ENCODE results near the gene CDHR2. TPM values are rescaled to one million over a fixed set of nuclear protein-coding genes. Genes with fewer than 3 reads are reported as not detected.

CDHR2 gene
- total and polyA plus RNA-seq, 3 donors from 2014 or later: 32.0 to 60.5 (median 39.8) TPM

GRCh38 chr5:176630681-176631222 is 81.6 kb downstream of the CDHR2 start:
- TF ChIP-seq POLR2A (IDR thresholded peaks at IDR 0.05) (no peak), CTCF (IDR thresholded peaks at IDR 0.05) (no peak)
- H3K27me3 ChIP-seq: no peaks in the 10 kb centered on the region

GRCh38 chr5:176631383-176632200 is 82.5 kb downstream of the CDHR2 start:
- intact Hi-C loops (cut with DNase I; ENCODE audit: low total_unique reads): loop anchor here (10.0 kb wide), 1 partner anchor 87 kb away; the partner anchor contains the start of gene CDHR2
- DNase-seq: no peak
- no peaks in the 10 kb centered on the region for H3K9me3 ChIP-seq
- no peaks in the 10 kb centered on the region for H3K36me3 ChIP-seq (ENCODE audit: low read depth, missing control alignments)
- H3K4me1 ChIP-seq: peaks cover 9% of the 10 kb centered on the region
- TF ChIP-seq CTCF (IDR thresholded peaks at IDR 0.05) (no peak), POLR2A (IDR thresholded peaks at IDR 0.05) (no peak)
- no peaks in the 10 kb centered on the region for H3K27me3 ChIP-seq
- H3K27ac ChIP-seq: no peak overlapping the region
- WGBS, 2 donors: 73 to 87% methylated on average over 7 of the region's 7 CpGs
- H3K4me3 ChIP-seq: no peak overlapping the region

More at GRCh38 chr5:176630681-176631222, 81.6 kb downstream of the CDHR2 start:
- H3K4me3 ChIP-seq: peak overlapping the region; percentile 26 to 52
- H3K36me3 ChIP-seq (ENCODE audit: low read depth, missing control alignments): no peaks in the 10 kb centered on the region
- WGBS, 2 donors: 6 to 7% methylated on average over 20 of the region's 20 CpGs
- H3K9me3 ChIP-seq: no peaks in the 10 kb centered on the region
- intact Hi-C loops (cut with DNase I; ENCODE audit: low total_unique reads): loop anchor here (10.0 kb wide), 1 partner anchor 86 kb away; the partner anchor contains the start of gene CDHR2
- no peak for DNase-seq
- no peak overlapping the region for H3K27ac ChIP-seq
- H3K4me1 ChIP-seq: peaks cover 9% of the 10 kb centered on the region

- no peaks in the 10 kb centered on the region for H3K27me3 ChIP-seq
- intact Hi-C loops (cut with DNase I; ENCODE audit: low total_unique reads): loop anchor here (10.0 kb wide), 1 partner anchor 88 kb away; the partner anchor contains the start of gene CDHR2
- 76 to 84% methylated on average over 2 of the region's 2 CpGs for WGBS, 2 donors
- H3K36me3 ChIP-seq (ENCODE audit: low read depth, missing control alignments): no peaks in the 10 kb centered on the region
- no peak overlapping the region for H3K4me3 ChIP-seq
- H3K27ac ChIP-seq: no peak overlapping the region
- TF ChIP-seq POLR2A (IDR thresholded peaks at IDR 0.05) (no peak), CTCF (IDR thresholded peaks at IDR 0.05) (no peak)
- DNase-seq: no peak
- H3K9me3 ChIP-seq: no peaks in the 10 kb centered on the region
- peaks cover 9% of the 10 kb centered on the region for H3K4me1 ChIP-seq
Observed at GRCh38 chr5:176632745-176633144, 83.6 kb downstream of the CDHR2 start.

GRCh38 chr5:176633598-176633997 is 84.5 kb downstream of the CDHR2 start:
- intact Hi-C loops (cut with DNase I; ENCODE audit: low total_unique reads): loop anchor here (10.0 kb wide), 1 partner anchor 89 kb away; the partner anchor contains the start of gene CDHR2
- Histone ChIP-seq H3K4me3 (no peak overlapping the region), H3K27ac (no peak overlapping the region), H3K9me3 (no peaks in the 10 kb centered on the region), H3K4me1 (peaks cover 9% of the 10 kb centered on the region), H3K36me3 (ENCODE audit: low read depth, missing control alignments) (no peaks in the 10 kb centered on the region), H3K27me3 (no peaks in the 10 kb centered on the region)
- TF ChIP-seq POLR2A (IDR thresholded peaks at IDR 0.05): no peak
- TF ChIP-seq CTCF (IDR thresholded peaks at IDR 0.05): no peak
- WGBS, 2 donors: 35 to 37% methylated on average over 6 of the region's 6 CpGs
- no peak for DNase-seq

Data from testis (tissue), 3 donors.